HepG2 (cell line): ENCODE data around the gene ZNF211. TPM values are rescaled to one million over a fixed set of nuclear protein-coding genes. Genes with fewer than 3 reads are reported as not detected.

Source experiments
- EED ChIP-seq: sonication (generic); formaldehyde crosslinking; IDR thresholded peaks from 2 replicates; pipeline ENCODE4 v1.5.0; 2020; ENCODE audit warnings: mild to moderate bottlenecking, missing genetic modification reagents
- GABPA ChIP-seq, 2 experiments: IDR thresholded peaks; 2 replicates each; pipeline ENCODE4 v1.6.1; 2011 to 2016; ENCODE audit warnings: low read depth in 2 of 2, low read length in 1 of 2, missing biosample characterization in 1 of 2, missing genetic modification characterization in 1 of 2
- GLI4 ChIP-seq: sonication (generic); formaldehyde crosslinking; IDR thresholded peaks from 2 replicates; pipeline ENCODE4 v1.5.1; 2020; ENCODE audit warnings: missing genetic modification reagents, mild to moderate bottlenecking, moderate library complexity, borderline replicate concordance
- GPN1 ChIP-seq: sonication (generic); formaldehyde crosslinking; IDR thresholded peaks from 2 replicates; pipeline ENCODE4 v1.5.1; 2020; ENCODE audit warnings: missing genetic modification reagents, borderline replicate concordance
- HDAC6 ChIP-seq: fragments of 200-600 bp; sonication (generic); IDR thresholded peaks from 2 replicates; pipeline ENCODE4 v1.7.0; 2017; ENCODE audit warnings: mild to moderate bottlenecking, antibody characterized with exemption, low read length, low read depth
- MLLT10 ChIP-seq: sonication (generic); formaldehyde crosslinking; IDR thresholded peaks from 2 replicates; pipeline ENCODE4 v1.4.0; 2020; ENCODE audit warnings: missing genetic modification reagents
- MYC ChIP-seq: sonication (generic); formaldehyde crosslinking; IDR thresholded peaks from 2 replicates; pipeline ENCODE4 v1.9.0; 2021; ENCODE audit warnings: missing genetic modification reagents, borderline replicate concordance
- NCOA2 ChIP-seq: sonication (generic); formaldehyde crosslinking; IDR thresholded peaks from 2 replicates; pipeline ENCODE4 v1.8.0; 2022; ENCODE audit warnings: inconsistent platforms
- NFATC3 ChIP-seq: sonication (generic); formaldehyde crosslinking; IDR thresholded peaks from 2 replicates; pipeline ENCODE4 v1.5.1; 2020; ENCODE audit warnings: mild to moderate bottlenecking, missing genetic modification reagents
- PCBP2 ChIP-seq: fragments of 200-400 bp; formaldehyde crosslinking; optimal IDR thresholded peaks from 2 replicates; pipeline ENCODE3; 2018; ENCODE audit warnings: low read length, low read depth; ENCODE audit not compliant: poor library complexity, severe bottlenecking
- SIN3B ChIP-seq: fragments of 150-350 bp; IDR thresholded peaks from 2 replicates; pipeline ENCODE4 v1.6.1; 2014; ENCODE audit warnings: low read length
- SRF ChIP-seq: IDR thresholded peaks from 2 replicates; pipeline ENCODE4 v1.6.1; 2011; ENCODE audit warnings: mild to moderate bottlenecking, low read depth, low read length, moderate library complexity
- TEAD2 ChIP-seq: sonication (generic); formaldehyde crosslinking; IDR thresholded peaks from 2 replicates; pipeline ENCODE4 v1.9.0; 2021; ENCODE audit warnings: missing genetic modification reagents
- ZKSCAN1 ChIP-seq: fragments of 150-350 bp; IDR thresholded peaks from 2 replicates; pipeline ENCODE4 v1.6.1; 2014; ENCODE audit warnings: low read length
- ZNF256 ChIP-seq: sonication (generic); formaldehyde crosslinking; conservative IDR thresholded peaks from 2 replicates; pipeline ENCODE4 v1.4.0; 2020; ENCODE audit warnings: missing genetic modification reagents
- ZNF354B ChIP-seq: sonication (generic); formaldehyde crosslinking; IDR thresholded peaks from 2 replicates; pipeline ENCODE4 v1.8.0; 2022; ENCODE audit warnings: mild to moderate bottlenecking, missing genetic modification reagents
- ZSCAN12 ChIP-seq: sonication (generic); formaldehyde crosslinking; IDR thresholded peaks from 2 replicates; pipeline ENCODE4 v1.9.0; 2021; ENCODE audit warnings: mild to moderate bottlenecking, missing genetic modification reagents
- polyA plus RNA-seq, 8 experiments: library from polyadenylated mRNA; depleted of rRNA in 3 of 8; stranded (reverse) in 7 of 8; unstranded in 1 of 8; fragments of >200 nt; fragmentation: Illumina TruSeq in 4 of 8; extraction: Trizol in 4 of 8; gene quantifications; 2 replicates each; pipeline versions ENCODE4 v1.2.1 to v1.2.3, GENCODE V29; 2011 to 2016; ENCODE audit warnings: low read depth in 4 of 8, missing spikeins in 1 of 8, mixed read lengths in 1 of 8; ENCODE audit not compliant: insufficient read depth in 1 of 8
- total RNA-seq, 5 experiments: library from RNA; depleted of rRNA; stranded (reverse); fragments of >200 nt; fragmentation: Illumina TruSeq; extraction: Trizol; gene quantifications; 2 replicates each; pipeline ENCODE4 v1.2.3, GENCODE V29; 2016; ENCODE audit warnings: low read depth in 1 of 5
- TF ChIP-seq, protein P1 (sequence below): IDR thresholded peaks from 2 replicates; pipeline ENCODE4 v1.6.1; 2016; ENCODE audit warnings: mild to moderate bottlenecking, missing biosample characterization, missing genetic modification reagents
- TF ChIP-seq, protein P2 (sequence below): sonication (generic); formaldehyde crosslinking; IDR thresholded peaks from 2 replicates; pipeline ENCODE4 v1.4.0; 2020; ENCODE audit warnings: low read depth, mild to moderate bottlenecking, missing genetic modification reagents
- TF ChIP-seq, protein P3 (sequence below): sonication (generic); formaldehyde crosslinking; conservative IDR thresholded peaks from 2 replicates; pipeline ENCODE4 v1.4.0; 2020; ENCODE audit warnings: missing genetic modification reagents
- TF ChIP-seq, protein P4 (sequence below): sonication (generic); formaldehyde crosslinking; IDR thresholded peaks from 2 replicates; pipeline ENCODE4 v1.9.0; 2021; ENCODE audit warnings: missing genetic modification reagents, borderline replicate concordance

Gene ZNF211
- total and polyA plus RNA-seq, 2 of the 13 experiments (the other 11 are each of a cell fraction or from before 2014, with no cell fraction given): 9.9 to 11.2 TPM

DNA sequence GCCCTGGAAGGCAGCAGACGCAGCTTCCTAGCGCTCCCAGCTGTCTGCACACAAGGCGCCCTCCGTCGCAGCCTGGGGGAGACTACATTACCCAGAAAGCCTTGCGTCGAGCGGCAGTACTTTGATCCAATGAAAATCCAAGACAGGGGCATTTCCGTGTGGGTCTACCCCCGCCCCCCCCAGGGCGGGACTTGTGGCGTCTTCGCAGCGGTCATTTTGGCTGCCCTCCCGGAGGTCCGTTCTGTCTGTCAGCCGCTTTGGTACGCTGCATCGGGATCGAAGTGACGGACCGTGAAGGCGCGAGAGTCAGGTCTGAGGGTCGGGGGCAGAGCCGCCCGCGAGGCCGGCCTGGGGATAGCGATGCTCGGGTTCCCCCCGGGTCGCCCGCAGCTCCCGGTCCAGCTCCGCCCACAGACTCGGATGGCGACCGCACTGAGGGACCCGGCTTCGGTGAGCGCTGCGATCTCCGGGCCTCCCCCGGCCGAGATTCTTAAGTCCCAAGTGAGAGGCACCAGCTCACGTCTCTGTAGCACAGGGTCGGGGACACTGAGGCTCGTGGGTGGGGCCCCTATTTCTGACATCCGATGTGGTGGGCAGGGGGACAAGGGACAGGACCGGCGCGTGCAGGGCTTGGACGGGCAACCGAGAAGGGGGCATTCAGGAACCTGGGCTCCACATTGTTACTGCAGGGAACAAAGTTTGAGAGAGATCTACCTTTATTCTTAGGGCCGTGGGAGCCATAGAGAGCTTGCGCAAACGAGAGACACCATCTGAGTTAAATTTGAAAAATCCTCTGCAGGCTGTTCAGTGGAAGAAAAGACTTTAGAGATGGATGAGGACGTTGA is at the start of gene ZNF211 (continued):
- TF ChIP-seq ZKSCAN1 (no peak), MYC (CRISPR knock-in tag) (peak; percentile 51; the same call in 1 of the 2 replicates), NCOA2 (CRISPR knock-in tag) (peak; percentile 17; the same call in 1 of the 2 replicates), ZNF354B (CRISPR knock-in tag) (no peak), EED (CRISPR knock-in tag) (no peak; the same call in 1 of the 2 replicates), PCBP2 (no peak), SRF (no peak), ZNF256 (CRISPR knock-in tag) (no peak), ZSCAN12 (CRISPR knock-in tag) (no peak), GLI4 (CRISPR knock-in tag) (no peak), TEAD2 (no peak), GPN1 (no peak), HDAC6 (no peak), SIN3B (no peak), NFATC3 (CRISPR knock-in tag) (no peak), MLLT10 (no peak), GABPA (IDR thresholded peaks at IDR 0.05; ENCODE audit: low read depth, low read length) (peak; percentile 79), GABPA (CRISPR knock-in tag; IDR thresholded peaks at IDR 0.05; ENCODE audit: low read depth) (peak; percentile 96)
- TF ChIP-seq, protein P1, sequence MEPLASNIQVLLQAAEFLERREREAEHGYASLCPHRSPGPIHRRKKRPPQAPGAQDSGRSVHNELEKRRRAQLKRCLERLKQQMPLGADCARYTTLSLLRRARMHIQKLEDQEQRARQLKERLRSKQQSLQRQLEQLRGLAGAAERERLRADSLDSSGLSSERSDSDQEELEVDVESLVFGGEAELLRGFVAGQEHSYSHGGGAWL (CRISPR knock-in tag): 0 out of 2 replicates have a peak, but pooled peaks have one; percentile 48
- TF ChIP-seq, protein P2, sequence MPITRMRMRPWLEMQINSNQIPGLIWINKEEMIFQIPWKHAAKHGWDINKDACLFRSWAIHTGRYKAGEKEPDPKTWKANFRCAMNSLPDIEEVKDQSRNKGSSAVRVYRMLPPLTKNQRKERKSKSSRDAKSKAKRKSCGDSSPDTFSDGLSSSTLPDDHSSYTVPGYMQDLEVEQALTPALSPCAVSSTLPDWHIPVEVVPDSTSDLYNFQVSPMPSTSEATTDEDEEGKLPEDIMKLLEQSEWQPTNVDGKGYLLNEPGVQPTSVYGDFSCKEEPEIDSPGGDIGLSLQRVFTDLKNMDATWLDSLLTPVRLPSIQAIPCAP: no peak
- TF ChIP-seq, protein P3, sequence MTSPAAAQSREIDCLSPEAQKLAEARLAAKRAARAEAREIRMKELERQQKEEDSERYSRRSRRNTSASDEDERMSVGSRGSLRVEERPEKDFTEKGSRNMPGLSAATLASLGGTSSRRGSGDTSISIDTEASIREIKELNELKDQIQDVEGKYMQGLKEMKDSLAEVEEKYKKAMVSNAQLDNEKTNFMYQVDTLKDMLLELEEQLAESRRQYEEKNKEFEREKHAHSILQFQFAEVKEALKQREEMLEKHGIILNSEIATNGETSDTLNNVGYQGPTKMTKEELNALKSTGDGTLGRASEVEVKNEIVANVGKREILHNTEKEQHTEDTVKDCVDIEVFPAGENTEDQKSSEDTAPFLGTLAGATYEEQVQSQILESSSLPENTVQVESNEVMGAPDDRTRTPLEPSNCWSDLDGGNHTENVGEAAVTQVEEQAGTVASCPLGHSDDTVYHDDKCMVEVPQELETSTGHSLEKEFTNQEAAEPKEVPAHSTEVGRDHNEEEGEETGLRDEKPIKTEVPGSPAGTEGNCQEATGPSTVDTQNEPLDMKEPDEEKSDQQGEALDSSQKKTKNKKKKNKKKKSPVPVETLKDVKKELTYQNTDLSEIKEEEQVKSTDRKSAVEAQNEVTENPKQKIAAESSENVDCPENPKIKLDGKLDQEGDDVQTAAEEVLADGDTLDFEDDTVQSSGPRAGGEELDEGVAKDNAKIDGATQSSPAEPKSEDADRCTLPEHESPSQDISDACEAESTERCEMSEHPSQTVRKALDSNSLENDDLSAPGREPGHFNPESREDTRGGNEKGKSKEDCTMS (CRISPR knock-in tag): no peak
- TF ChIP-seq, protein P4, sequence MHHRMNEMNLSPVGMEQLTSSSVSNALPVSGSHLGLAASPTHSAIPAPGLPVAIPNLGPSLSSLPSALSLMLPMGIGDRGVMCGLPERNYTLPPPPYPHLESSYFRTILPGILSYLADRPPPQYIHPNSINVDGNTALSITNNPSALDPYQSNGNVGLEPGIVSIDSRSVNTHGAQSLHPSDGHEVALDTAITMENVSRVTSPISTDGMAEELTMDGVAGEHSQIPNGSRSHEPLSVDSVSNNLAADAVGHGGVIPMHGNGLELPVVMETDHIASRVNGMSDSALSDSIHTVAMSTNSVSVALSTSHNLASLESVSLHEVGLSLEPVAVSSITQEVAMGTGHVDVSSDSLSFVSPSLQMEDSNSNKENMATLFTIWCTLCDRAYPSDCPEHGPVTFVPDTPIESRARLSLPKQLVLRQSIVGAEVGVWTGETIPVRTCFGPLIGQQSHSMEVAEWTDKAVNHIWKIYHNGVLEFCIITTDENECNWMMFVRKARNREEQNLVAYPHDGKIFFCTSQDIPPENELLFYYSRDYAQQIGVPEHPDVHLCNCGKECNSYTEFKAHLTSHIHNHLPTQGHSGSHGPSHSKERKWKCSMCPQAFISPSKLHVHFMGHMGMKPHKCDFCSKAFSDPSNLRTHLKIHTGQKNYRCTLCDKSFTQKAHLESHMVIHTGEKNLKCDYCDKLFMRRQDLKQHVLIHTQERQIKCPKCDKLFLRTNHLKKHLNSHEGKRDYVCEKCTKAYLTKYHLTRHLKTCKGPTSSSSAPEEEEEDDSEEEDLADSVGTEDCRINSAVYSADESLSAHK: no peak
